ENCODE measurements around the gene SCTR.

Gene SCTR

GRCh38 chr2:119472749-119473148 is 51.5 kb downstream of the SCTR start:
- no peak for DNase-seq

GRCh38 chr2:119469661-119470297 is 54.5 kb downstream of the SCTR start:
- peak; percentile 94 for DNase-seq

GRCh38 chr2:119469131-119469530 is 55.2 kb downstream of the SCTR start:
- DNase-seq: no peak

- no peak for DNase-seq
Measured at GRCh38 chr2:119468154-119468955, 55.9 kb downstream of the SCTR start.

- DNase-seq: no peak
Measured at GRCh38 chr2:119466373-119466772, 57.9 kb downstream of the SCTR start.

- DNase-seq: no peak
Measured at GRCh38 chr2:119465687-119466086, 58.6 kb downstream of the SCTR start.

- DNase-seq: no peak
Measured at GRCh38 chr2:119464981-119465380, 59.3 kb downstream of the SCTR start.

- no peak for DNase-seq
Measured at GRCh38 chr2:119463990-119464389, 60.3 kb downstream of the SCTR start.

GRCh38 chr2:119463136-119463535 is 61.1 kb downstream of the SCTR start:
- no peak for DNase-seq

GRCh38 chr2:119462574-119462973 is 61.7 kb downstream of the SCTR start:
- no peak for DNase-seq

GRCh38 chr2:119461811-119462210 is 62.5 kb downstream of the SCTR start:
- no peak for DNase-seq

- DNase-seq: no peak
Measured at GRCh38 chr2:119460076-119460475, 64.2 kb downstream of the SCTR start.

GRCh38 chr2:119455066-119455718 is 69.1 kb downstream of the SCTR start:
- no peak for DNase-seq

- no peak for DNase-seq
Measured at GRCh38 chr2:119453972-119454593, 70.2 kb downstream of the SCTR start.

GRCh38 chr2:119451336-119452050 is 72.8 kb downstream of the SCTR start:
- DNase-seq: no peak

GRCh38 chr2:119449521-119449920 is 74.8 kb downstream of the SCTR start:
- DNase-seq: no peak

GRCh38 chr2:119448427-119449141 is 75.7 kb downstream of the SCTR start:
- no peak for DNase-seq

GRCh38 chr2:119446037-119446436 is 78.2 kb downstream of the SCTR start:
- no peak for DNase-seq

- DNase-seq: no peak
Measured at GRCh38 chr2:119442850-119443249, 81.4 kb downstream of the SCTR start.

GRCh38 chr2:119442226-119442619 is 82.1 kb downstream of the SCTR start:
- DNase-seq: no peak

GRCh38 chr2:119441376-119442225 is 82.7 kb downstream of the SCTR start:
- no peak for DNase-seq

Measured in NCI-H510A treated with DMSO at 0.1 percent for 48 hours (cell line).